GM18858 (cell line): ENCODE results near the gene TMEM179B.

Source experiments
- ATAC-seq: cut with Tn5 transposase; IDR thresholded peaks from one replicate; pipeline ENCODE4 v1.9.1; 2021; ENCODE audit not compliant: unreplicated experiment

The TMEM179B gene

GRCh38 chr11:62831520-62832335 lies 44.5 kb downstream of the TMEM179B start, which contains the start of gene STX5:
TSS of gene STX5 (minus strand) at chr11:62832051. CDS start at chr11:62831243, 808 bp downstream.
- peak; percentile 63 for ATAC-seq

GRCh38 chr11:62832336-62833234 lies 45.4 kb downstream of the TMEM179B start, which contains the start of gene TEX54:
TSS of gene TEX54 (minus strand) at chr11:62832841.
- peak; percentile 5 for ATAC-seq

GRCh38 chr11:62835336-62835735 lies 48.1 kb downstream of the TMEM179B start:
- ATAC-seq = no peak

DNA sequence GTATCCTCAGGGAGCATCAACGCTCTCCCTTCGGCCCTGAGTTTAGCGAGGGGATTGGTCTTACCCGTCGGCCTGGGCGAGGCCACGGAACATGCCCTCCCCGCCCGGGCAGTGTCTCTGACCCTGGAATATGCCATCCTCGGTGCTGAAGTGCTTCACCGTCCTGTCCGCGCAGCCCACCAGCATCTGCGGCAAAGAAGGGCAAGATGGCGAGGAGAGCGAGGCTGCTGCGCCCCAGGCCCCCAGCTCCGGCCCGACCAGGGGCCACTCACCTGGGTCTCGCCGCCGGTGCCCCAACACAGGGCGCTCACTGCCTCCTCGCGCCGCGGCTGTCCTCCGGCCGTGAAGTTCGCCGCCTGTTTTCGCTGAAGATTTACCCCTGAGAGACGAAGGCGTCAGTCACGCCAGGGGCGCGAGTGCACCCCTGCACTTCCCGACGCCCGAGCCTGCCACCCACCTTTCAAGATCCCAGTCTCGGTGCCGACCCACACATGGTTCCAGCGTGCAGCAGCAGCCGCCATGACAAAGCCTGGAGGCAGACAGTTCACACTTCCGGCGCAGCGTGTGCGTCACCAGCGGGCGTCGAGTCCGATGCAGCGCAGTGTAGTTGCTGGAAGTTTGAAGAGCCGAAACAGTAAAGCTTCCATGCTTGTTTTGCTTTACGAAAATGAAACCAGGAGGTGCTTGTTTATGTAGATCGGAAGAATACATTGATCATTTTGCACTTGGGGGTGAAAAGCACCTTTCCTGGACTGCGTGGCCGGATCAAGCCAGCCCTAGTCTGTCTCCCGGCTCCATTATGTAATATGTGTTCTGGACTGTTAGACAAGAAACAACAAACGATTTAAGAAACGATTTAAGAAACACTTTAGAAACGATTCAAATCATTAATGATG lies 52.1 kb downstream of the TMEM179B start, which contains the start of gene WDR74:
WDR74 (minus strand) TSS at position 541 of the 896 bp plus-strand sequence; CDS start at position 521, 20 bp downstream.
- peak; percentile 26 for ATAC-seq
